SK-N-MC (cell line): Measurements from ENCODE around the gene SH3GLB2.

Experiments
- EZH2 ChIP-seq: fragments of 200-600 bp; sonication (generic); IDR thresholded peaks from one replicate; pipeline ENCODE4 v1.6.1; 2017; ENCODE audit warnings: antibody characterized with exemption
- POLR2AphosphoS5 ChIP-seq: IDR thresholded peaks from 2 replicates; pipeline ENCODE4 v1.6.1; 2012; ENCODE audit warnings: mild to moderate bottlenecking, low read depth, low read length, borderline replicate concordance

- no peak for TF ChIP-seq POLR2AphosphoS5
- TF ChIP-seq EZH2: no peak
These were observed 19.6 kb downstream of the SH3GLB2 start for GRCh38 chr9:129008469-129008965.
